ENCODE results near the gene FRS3. TPM values are rescaled to one million over a fixed set of nuclear protein-coding genes. Genes with fewer than 3 reads are reported as not detected.

The FRS3 gene
- total RNA-seq, 2 donors from 2014 or later, result 10.5 to 11.4 TPM

DNA sequence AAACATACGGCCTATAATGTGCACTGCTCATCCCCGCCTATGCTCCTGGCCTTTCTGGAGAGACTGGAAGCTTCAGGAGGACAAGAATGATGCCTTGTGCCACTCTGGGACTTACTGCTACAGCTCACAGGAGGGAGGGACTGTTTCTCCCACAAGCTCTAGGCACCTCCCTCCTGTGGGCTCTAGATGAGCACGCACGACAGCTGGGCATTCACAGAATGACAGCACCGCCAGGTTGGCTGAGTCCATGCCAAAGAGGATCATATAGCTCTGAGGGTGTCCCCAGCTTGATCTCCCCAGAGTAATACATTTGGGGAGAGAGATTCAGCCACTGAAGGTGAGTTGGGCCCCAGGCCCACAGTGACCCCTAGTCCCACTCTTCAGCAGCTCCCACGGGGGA is 22.4 kb downstream of the FRS3 start:
- H3K9me3 Mint-ChIP-seq, result no peaks in the 10 kb centered on the region
- no peak overlapping the region for H3K27ac Mint-ChIP-seq
- DNase-seq (no peak), ATAC-seq (replicated peaks in 1 of 2) (no peak)
- no peak overlapping the region for H3K4me3 Mint-ChIP-seq
- H3K27me3 Mint-ChIP-seq (ENCODE audit: low read depth), result peaks cover 7% of the 10 kb centered on the region
- no peaks in the 10 kb centered on the region for H3K36me3 Mint-ChIP-seq (ENCODE audit: insufficient read depth in 2 of 2)
- H3K4me1 Mint-ChIP-seq (ENCODE audit: low read depth), result no peaks in the 10 kb centered on the region

DNA sequence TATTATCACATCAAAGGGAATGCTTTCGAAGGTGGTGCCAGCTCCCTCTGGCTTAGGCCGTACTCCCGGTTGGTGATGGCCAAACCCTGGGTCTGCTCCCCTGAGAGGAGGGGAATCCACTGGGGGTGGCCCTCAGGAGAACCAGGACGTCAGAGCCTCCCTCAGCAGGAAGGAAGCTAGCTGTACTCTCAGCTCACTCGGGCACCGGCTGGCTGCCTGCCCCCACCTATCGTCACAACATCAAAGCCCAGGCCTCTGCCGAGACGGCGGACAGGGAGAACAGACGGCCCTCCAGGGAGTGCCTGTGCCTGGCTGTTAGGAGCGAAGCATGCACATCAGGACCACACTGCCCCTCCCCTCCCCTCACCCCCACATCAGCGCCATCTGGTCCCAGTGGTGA is 23.3 kb downstream of the FRS3 start:
- DNase-seq (no peak), ATAC-seq (replicated peaks in 1 of 2) (peak in 1 of 2 donors; percentile 23)
- H3K4me3 Mint-ChIP-seq, result no peak overlapping the region
- no peaks in the 10 kb centered on the region for H3K9me3 Mint-ChIP-seq
- no peaks in the 10 kb centered on the region for H3K4me1 Mint-ChIP-seq (ENCODE audit: low read depth)
- no peak overlapping the region for H3K27ac Mint-ChIP-seq
- H3K27me3 Mint-ChIP-seq (ENCODE audit: low read depth), result peaks cover 7% of the 10 kb centered on the region
- no peaks in the 10 kb centered on the region for H3K36me3 Mint-ChIP-seq (ENCODE audit: insufficient read depth in 2 of 2)

DNA sequence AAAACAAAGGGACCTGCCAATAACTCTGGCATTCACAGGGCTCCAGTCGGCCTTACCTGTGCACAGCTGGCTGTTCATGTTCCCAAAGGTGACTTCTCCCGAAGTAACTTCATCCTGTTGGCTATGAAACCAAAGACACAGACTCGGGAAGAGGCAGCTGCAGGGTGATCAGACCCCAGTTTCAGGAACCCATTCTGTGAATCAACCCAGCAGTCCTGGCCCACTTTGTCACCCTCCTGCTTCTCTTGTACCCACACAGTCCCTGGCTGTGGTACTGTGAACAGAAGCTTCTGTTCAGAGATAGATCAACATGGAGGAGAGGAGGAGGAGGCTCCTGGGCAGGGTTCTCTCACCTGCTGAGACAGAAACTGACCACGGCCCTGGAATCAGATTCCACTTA is 23.8 kb downstream of the FRS3 start:
- no peak for ATAC-seq (replicated peaks in 1 of 2)
- H3K4me3 Mint-ChIP-seq, result no peak overlapping the region
- no peaks in the 10 kb centered on the region for H3K4me1 Mint-ChIP-seq (ENCODE audit: low read depth)
- H3K9me3 Mint-ChIP-seq, result no peaks in the 10 kb centered on the region
- H3K27me3 Mint-ChIP-seq (ENCODE audit: low read depth), result peaks cover 7% of the 10 kb centered on the region
- H3K27ac Mint-ChIP-seq, result no peak overlapping the region
- no peak for DNase-seq
- H3K36me3 Mint-ChIP-seq (ENCODE audit: insufficient read depth in 2 of 2), result no peaks in the 10 kb centered on the region

DNA sequence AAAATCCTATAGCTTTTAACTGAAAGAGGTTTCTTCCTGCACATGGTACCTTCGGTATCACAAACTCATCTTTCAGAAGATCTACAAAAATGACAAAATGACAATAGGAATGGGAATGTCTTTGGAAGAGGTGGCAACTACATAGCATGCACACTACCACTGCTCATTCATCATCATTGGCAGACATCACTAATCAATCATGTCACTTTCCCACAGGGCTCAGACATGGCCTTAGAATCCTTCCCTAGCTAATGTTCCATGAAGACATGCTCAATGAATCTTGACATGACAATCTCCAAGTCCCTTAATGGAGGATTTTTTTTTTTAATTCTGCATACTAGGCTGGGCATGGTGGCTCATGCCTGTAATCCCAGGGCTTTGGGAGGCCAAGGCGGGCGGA is 29.3 kb downstream of the FRS3 start:
- Mint-ChIP-seq H3K4me1 (ENCODE audit: low read depth) (no peaks in the 10 kb centered on the region), H3K9me3 (no peaks in the 10 kb centered on the region), H3K27me3 (ENCODE audit: low read depth) (no peaks in the 10 kb centered on the region), H3K4me3 (no peak overlapping the region), H3K36me3 (ENCODE audit: insufficient read depth in 2 of 2) (no peaks in the 10 kb centered on the region), H3K27ac (no peak overlapping the region)
- DNase-seq (no peak), ATAC-seq (replicated peaks in 1 of 2) (no peak)

DNA sequence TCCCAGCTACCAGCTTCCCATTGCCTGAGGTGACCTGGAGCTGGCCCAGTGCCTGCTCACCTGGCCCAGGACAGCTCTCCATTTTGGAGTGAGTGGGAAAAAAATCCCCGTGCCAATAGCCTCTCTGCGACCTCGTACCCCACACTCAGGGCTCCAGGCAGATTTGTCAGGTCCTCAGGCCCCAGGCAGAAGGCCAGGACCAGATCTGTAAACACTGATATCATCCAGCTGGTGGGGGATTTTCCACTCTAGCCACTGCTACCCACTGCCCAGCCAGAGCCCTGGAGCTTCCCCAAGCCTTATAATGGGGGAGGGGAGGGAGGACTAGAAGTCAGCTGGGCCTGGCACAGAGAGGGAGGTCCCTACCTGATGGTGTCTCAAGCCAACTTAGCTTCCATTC is 31.2 kb downstream of the FRS3 start:
- ATAC-seq (replicated peaks in 1 of 2) (no peak), DNase-seq (no peak)
- Mint-ChIP-seq H3K27ac (no peak overlapping the region), H3K36me3 (ENCODE audit: insufficient read depth in 2 of 2) (no peaks in the 10 kb centered on the region), H3K4me3 (no peak overlapping the region), H3K4me1 (ENCODE audit: low read depth) (no peaks in the 10 kb centered on the region), H3K9me3 (no peaks in the 10 kb centered on the region), H3K27me3 (ENCODE audit: low read depth) (no peaks in the 10 kb centered on the region)

DNA sequence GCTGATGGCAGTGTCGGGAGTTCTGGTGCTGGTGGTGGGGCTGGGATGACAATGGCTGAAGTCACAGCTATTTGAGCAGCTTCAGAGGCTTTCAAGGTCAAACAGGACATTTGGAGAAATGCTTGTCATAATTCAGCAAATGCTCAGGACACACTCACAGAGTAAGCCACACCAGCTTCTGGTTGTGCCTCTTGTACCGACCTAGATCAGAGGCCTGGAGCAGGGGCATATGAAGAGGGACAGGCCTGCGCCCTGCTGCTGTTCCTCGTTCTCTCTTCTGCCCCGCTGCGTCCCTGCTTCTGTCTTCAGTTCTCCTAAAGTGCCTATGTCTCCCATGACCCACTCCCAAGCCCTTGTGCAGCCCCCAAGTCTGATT is 31.6 kb downstream of the FRS3 start:
- H3K27ac Mint-ChIP-seq, result no peak overlapping the region
- no peak overlapping the region for H3K4me3 Mint-ChIP-seq
- H3K9me3 Mint-ChIP-seq, result no peaks in the 10 kb centered on the region
- no peak for DNase-seq
- no peaks in the 10 kb centered on the region for H3K4me1 Mint-ChIP-seq (ENCODE audit: low read depth)
- no peak for ATAC-seq (replicated peaks in 1 of 2)
- no peaks in the 10 kb centered on the region for H3K27me3 Mint-ChIP-seq (ENCODE audit: low read depth)
- H3K36me3 Mint-ChIP-seq (ENCODE audit: insufficient read depth in 2 of 2), result no peaks in the 10 kb centered on the region

DNA sequence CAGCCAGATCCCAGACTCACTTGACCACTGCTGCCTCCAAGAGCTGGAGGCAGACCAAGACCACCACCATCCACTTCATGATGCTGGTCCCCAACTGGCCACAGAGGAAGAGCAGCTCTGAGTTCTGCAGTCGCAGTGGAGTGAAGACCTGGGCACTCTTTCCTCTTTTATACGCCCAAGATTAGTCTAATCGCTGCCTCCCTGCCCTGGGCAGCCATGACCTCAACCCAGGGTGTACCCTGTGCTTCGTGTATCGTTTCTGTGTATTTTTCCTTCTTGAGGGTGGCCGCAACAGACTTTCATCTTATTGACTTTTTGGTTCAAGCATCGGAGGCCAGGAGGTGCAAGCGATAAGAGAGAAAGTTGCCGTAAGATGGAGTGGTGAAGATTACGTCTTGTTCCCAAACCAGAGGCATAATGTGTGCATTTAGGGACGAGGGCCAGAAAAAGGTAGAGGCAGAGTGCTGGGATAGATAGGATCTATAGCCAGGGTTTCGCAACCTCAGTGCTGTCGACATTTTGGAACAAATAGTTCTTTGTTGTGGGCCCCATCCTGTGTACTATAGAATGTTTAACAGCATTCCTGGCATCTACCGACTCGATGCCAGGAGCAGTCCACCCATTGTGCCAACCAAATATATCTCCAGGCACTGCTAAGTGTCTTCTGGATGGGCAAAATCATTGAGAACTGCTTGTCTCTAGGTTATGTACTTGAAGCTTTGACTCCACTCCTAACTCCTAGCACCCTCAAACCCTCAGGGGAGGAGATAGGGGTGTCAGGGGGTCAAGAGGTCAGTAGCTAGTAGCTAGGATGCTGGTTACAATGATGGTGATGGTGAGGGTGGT is 32.2 kb downstream of the FRS3 start, which contains the start of gene PGC:
TSS of gene PGC (minus strand) at position 142 of the 846 bp plus-strand sequence. CDS start at position 79, 63 bp downstream.
- no peak within 1 kb of the TSS for H3K4me3 Mint-ChIP-seq
- H3K9me3 Mint-ChIP-seq, result no peaks in the 10 kb centered on the region
- ATAC-seq (replicated peaks in 1 of 2) (no peak), DNase-seq (no peak)
- no peaks in the 10 kb centered on the region for H3K36me3 Mint-ChIP-seq (ENCODE audit: insufficient read depth in 2 of 2)
- H3K27me3 Mint-ChIP-seq (ENCODE audit: low read depth), result no peaks in the 10 kb centered on the region
- H3K4me1 Mint-ChIP-seq (ENCODE audit: low read depth), result no peaks in the 10 kb centered on the region
- no peak within 1 kb of the TSS for H3K27ac Mint-ChIP-seq

DNA sequence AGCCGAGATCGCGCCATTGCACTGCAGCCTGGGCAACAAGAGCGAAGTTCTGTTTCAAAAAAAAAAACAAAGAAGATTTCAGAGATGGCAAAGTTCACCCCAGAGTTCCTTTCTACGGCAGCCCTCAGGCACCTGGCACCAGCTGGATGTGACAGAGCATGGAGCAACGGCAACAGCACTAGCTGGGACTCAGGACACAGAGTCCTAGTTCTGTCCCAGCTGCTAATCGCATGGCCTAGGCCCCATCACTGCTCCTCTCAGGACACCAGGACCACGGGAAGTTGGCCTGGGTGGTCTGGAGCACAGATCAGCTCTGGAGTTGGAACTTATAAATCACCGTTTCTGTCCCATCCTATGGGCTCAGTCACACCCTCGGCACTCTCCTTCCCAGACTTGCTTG is 33.6 kb downstream of the FRS3 start:
- no peaks in the 10 kb centered on the region for H3K27me3 Mint-ChIP-seq (ENCODE audit: low read depth)
- H3K27ac Mint-ChIP-seq, result no peak overlapping the region
- H3K4me1 Mint-ChIP-seq (ENCODE audit: low read depth), result no peaks in the 10 kb centered on the region
- H3K36me3 Mint-ChIP-seq (ENCODE audit: insufficient read depth in 2 of 2), result no peaks in the 10 kb centered on the region
- H3K9me3 Mint-ChIP-seq, result no peaks in the 10 kb centered on the region
- no peak for ATAC-seq (replicated peaks in 1 of 2)
- H3K4me3 Mint-ChIP-seq, result no peak overlapping the region
- no peak for DNase-seq

DNA sequence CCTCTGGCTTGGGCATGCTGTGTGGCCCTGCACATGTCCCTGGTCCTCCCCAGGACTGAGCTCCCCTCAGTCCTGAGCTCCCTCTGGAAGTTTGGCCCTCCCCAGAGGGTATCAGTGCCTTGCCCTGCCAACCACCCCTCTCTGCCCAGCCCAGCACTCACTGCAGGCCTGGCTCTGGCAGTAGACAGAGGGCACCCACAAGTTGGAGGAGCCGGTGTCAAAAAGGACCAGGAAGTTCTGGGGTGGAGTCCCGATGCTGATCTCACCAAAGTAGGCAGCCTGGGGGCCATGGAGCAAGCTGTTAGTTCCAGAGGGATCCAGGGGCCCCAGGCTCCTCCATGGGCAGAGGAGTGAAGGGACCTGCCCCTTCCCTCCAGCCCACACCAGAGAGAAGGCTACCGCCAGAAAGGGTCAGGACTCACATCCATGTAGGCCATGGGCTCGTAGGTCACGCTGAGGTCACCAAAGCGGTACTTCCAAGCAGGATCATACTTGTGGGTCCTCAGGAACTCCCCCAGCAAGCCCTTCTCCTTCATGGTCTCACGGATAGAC is 35.4 kb downstream of the FRS3 start:
- no peak overlapping the region for H3K4me3 Mint-ChIP-seq
- DNase-seq (no peak), ATAC-seq (replicated peaks in 1 of 2) (no peak)
- H3K4me1 Mint-ChIP-seq (ENCODE audit: low read depth), result no peaks in the 10 kb centered on the region
- no peak overlapping the region for H3K27ac Mint-ChIP-seq
- H3K9me3 Mint-ChIP-seq, result no peaks in the 10 kb centered on the region
- no peaks in the 10 kb centered on the region for H3K36me3 Mint-ChIP-seq (ENCODE audit: insufficient read depth in 2 of 2)
- H3K27me3 Mint-ChIP-seq (ENCODE audit: low read depth), result no peaks in the 10 kb centered on the region

DNA sequence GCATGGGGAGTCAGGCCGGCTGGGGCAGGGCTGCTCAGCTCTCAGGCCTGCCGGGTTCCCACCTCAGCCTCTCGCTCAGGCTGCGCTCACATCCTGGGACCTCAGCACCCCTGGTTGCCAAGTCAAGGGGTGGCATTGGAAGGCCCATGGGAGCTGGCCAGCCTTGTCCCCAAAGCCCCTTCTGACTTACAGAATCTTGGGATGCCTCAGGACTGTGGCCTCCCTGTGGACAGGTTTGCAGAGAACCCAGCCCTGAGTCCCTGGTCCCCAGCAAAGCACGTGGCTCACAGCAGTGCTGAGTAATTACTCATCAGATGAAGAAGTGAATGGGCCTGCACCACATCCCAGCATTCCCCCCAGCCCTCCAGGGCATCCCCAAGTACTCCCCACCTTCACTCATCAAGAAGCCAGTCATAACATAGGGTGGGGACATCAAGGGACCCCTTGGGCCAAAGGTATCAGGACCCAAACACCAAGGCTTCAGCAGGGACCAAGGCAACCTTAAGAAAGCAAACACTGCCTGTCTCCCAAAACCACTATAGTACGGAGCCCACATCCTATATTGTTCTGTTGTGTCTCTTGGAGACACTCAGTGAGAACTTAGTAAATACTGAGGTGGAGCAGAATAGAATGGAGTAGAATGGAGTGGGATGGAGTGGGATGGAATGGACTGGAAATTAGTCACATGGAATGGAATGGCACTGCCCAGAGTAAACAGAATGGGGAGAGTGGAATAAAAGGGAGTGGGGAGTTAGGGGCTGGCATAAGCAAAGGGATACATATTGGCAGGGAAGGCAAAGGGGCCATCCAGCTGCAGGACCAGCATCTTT is 36.1 kb downstream of the FRS3 start:
- Mint-ChIP-seq H3K36me3 (ENCODE audit: insufficient read depth in 2 of 2) (no peaks in the 10 kb centered on the region), H3K9me3 (no peaks in the 10 kb centered on the region), H3K4me3 (no peak overlapping the region), H3K27me3 (ENCODE audit: low read depth) (no peaks in the 10 kb centered on the region), H3K4me1 (ENCODE audit: low read depth) (no peaks in the 10 kb centered on the region), H3K27ac (no peak overlapping the region)
- ATAC-seq (replicated peaks in 1 of 2), result no peak
- no peak for DNase-seq

DNA sequence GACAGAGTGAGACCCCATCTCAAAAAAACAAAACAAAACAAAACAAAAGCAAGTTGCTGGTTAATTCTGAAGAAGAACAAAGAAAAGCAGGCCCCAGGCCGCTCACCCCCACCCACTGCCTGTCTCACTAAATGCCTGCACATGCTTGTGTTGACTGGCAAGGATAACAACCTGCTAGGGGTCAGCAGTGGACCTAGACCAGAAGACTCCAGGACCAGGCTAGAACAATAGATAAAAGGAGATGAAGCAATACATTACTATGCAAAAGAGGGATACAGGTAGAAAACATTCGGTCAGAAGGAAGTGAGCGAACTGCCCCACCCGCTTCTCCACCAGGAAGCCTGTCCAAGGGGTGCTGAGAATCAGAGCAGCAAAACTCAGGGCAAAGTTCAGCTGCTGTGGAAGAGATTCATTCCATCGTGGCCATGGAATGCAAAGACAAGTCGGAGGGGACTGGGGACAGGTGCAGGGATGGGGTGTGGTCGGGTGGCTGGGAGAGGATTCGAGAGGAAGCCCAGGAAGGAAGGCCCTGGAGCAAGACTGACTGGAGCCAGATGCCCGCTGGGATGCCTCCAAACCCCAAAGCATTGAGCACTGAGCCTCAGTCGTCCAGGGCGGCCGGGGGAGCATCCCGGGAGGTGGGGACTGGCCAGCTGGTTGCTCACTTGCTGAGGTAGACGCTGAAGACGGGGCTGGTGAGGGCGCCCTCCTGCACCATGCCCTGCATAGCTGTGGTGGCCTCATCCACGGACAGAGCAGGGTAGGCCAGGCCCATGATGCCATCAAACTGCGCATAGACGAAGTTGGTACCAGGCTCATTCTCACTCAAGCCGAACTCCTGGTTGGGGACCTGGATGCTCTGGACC is 37.8 kb downstream of the FRS3 start:
- no peaks in the 10 kb centered on the region for H3K27me3 Mint-ChIP-seq (ENCODE audit: low read depth)
- no peak overlapping the region for H3K27ac Mint-ChIP-seq
- ATAC-seq (replicated peaks in 1 of 2), result no peak
- no peaks in the 10 kb centered on the region for H3K36me3 Mint-ChIP-seq (ENCODE audit: insufficient read depth in 2 of 2)
- no peak for DNase-seq
- H3K4me3 Mint-ChIP-seq, result no peak overlapping the region
- no peaks in the 10 kb centered on the region for H3K9me3 Mint-ChIP-seq
- H3K4me1 Mint-ChIP-seq (ENCODE audit: low read depth), result no peaks in the 10 kb centered on the region

DNA sequence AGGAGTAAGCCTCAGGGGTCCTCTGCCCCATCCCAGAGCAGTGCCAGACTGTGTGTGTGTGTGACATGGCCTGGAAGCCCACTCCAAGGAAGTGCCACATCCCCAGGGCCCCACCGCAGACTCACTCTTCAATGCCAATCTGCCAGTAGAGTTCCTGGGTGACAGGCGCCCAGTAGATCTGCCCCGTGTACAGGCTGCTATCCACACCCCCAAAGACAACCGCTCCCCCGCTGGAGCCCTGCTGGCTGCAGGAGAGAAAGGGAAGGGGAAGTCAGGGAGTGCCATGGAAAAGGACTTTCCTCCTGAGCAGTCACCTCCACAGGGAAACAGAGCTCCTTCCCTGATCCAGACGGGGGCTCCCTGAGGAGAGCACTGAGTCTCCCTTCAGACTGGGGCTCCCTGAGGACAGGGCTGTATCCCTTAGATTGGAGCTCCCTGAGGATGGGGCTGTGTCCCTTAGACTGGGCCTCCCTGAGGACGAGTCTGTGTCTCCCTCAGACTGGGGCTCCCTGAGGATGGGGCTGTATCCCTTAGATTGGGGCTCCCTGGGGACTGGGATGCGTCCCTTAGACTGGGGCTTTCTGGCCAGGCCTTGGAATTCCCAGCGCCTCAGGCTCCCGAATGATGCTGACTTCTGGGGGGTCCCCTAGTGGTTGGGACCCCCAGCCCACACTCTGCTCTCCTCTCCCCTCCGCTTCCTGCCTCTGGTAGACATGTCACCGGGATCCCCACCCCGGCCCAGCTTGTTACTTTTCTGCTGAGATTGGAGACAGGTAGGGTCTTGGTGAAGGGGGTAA is 39.1 kb downstream of the FRS3 start:
- H3K4me1 Mint-ChIP-seq (ENCODE audit: low read depth), result peaks cover 10% of the 10 kb centered on the region
- ATAC-seq (replicated peaks in 1 of 2), result no peak

More for the DNA sequence above, 39.1 kb downstream of the FRS3 start:
- Mint-ChIP-seq H3K9me3 (no peaks in the 10 kb centered on the region), H3K27me3 (ENCODE audit: low read depth) (no peaks in the 10 kb centered on the region), H3K4me3 (no peak overlapping the region), H3K27ac (no peak overlapping the region), H3K36me3 (ENCODE audit: insufficient read depth in 2 of 2) (no peaks in the 10 kb centered on the region)
- no peak for DNase-seq

Data from activated T-cell treated with anti-CD3 and anti-CD28 coated beads, Interleukin-2, amount 50 U/mL, for 72 hours (primary cell).